H1 (cell line): ENCODE results near the gene DUS4L. TPM values are rescaled to one million over a fixed set of nuclear protein-coding genes. Genes with fewer than 3 reads are reported as not detected.
A peak's percentile ranks its signal among the peaks of the same experiment; 100 is the strongest.

ENCODE experiments used
- BACH1 ChIP-seq: IDR thresholded peaks from 2 replicates; pipeline ENCODE4 v1.6.1; 2012; ENCODE audit warnings: low read length, improper control_type of control experiment
- CBX5 ChIP-seq: fragments of 300-800, 300-1000 bp; sonication (generic); IDR thresholded peaks from 2 replicates; pipeline ENCODE4 v1.7.1; 2016; ENCODE audit warnings: antibody characterized with exemption, low read length, low read depth
- CEBPB ChIP-seq: IDR thresholded peaks from 2 replicates; pipeline ENCODE4 v1.6.1; 2012; ENCODE audit warnings: low read depth, low read length
- E2F6 ChIP-seq: IDR thresholded peaks from 2 replicates; pipeline ENCODE4 v1.6.1; 2012; ENCODE audit warnings: inconsistent platforms
- RNF2 ChIP-seq: fragments of 200-900, 300-1000 bp; sonication (generic); IDR thresholded peaks from 2 replicates; pipeline ENCODE4 v1.7.1; 2016; ENCODE audit warnings: borderline replicate concordance, low read depth, mild to moderate bottlenecking, antibody characterized with exemption, low read length; ENCODE audit not compliant: poor library complexity, severe bottlenecking; ENCODE audit errors: missing control alignments
- SIRT6 ChIP-seq: IDR thresholded peaks from one replicate; pipeline ENCODE4 v1.7.1; 2012; ENCODE audit warnings: low read length, inconsistent platforms
- SUZ12 ChIP-seq: fragments of 200-600 bp; sonication (generic); IDR thresholded peaks from 2 replicates; pipeline ENCODE4 v1.6.1; 2012; ENCODE audit warnings: mild to moderate bottlenecking, inconsistent platforms, low read length, moderate library complexity, mixed read lengths
- ZNF274 ChIP-seq: IDR thresholded peaks from 2 replicates; pipeline ENCODE4 v1.7.0; 2012; ENCODE audit warnings: low read length, borderline replicate concordance; ENCODE audit errors: extremely low read depth
- polyA plus RNA-seq, 7 experiments: library from polyadenylated mRNA; depleted of rRNA in 3 of 7; stranded (reverse) in 5 of 7; unstranded in 2 of 7; fragments of >200 nt in 5 of 7; fragments of 200-250 nt in 2 of 7; gene quantifications; 1 replicate in 5 of 7; 2 replicates in 1 of 7; 4 replicates in 1 of 7; pipeline versions ENCODE4 v1.2.1 to v1.2.3, GENCODE V29; 2011 to 2013; ENCODE audit warnings: missing spikeins in 2 of 7, mixed read lengths in 2 of 7
- total RNA-seq: library from RNA; stranded (reverse); fragmentation: NEBNext Ultra II Directional; extraction: Animal tissue kit (Norgen Biotek cat#: 25700); gene quantifications from 2 replicates; pipeline ENCODE4 v1.2.1, GENCODE V29; 2021
- TF ChIP-seq, protein P1 (sequence below): fragments of 300-600 bp; sonication (generic); IDR thresholded peaks from 2 replicates; pipeline ENCODE4 v1.7.1; 2012; ENCODE audit warnings: low read length, moderate library complexity, mild to moderate bottlenecking, inconsistent platforms; ENCODE audit not compliant: insufficient replicate concordance

The DUS4L gene
- total and polyA plus RNA-seq, 2 of the 8 experiments (the other 6 are each of a cell fraction or from before 2014, with no cell fraction given), result 6.1 to 11.5 TPM

DNA sequence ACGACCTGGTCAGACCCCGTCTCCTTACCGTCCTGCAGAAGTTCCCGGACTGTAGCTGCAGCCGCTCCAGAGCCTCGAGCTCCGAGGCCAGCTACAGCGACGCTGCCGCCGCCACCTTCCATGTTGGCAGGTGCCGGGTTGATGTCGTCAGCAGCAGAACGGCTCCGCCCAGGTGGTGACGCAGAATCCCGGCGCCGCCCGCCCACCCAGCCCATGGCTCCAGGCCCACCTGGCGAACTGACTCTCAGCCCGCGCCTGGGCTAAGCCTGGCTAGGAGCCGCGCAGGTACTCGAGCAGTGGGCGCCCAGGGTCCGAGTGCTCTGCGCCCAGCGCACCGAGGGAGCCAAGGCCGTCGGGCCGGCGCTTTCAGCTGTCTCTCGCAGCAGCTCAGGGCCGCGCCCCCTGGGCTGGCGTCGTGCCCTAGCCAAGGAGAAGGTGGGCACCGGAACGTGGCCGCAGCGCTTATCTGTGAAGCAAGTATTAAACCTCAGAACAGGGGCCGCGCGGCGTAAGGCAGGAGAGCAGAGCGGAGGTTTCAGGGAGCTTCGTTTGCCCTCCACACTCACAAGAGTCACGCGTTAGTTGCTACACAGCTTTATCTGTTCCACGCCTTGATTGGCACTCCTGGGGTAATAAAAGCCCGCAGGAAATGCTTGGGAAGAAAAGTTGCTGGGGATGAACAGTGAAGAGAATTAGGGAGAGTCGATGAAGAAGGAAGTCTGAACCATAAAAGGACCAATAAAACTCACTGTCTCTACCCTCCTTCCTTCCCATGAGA is at the start of gene DUS4L, which contains the start of gene COG5 (continued):
- TF ChIP-seq, protein P1, sequence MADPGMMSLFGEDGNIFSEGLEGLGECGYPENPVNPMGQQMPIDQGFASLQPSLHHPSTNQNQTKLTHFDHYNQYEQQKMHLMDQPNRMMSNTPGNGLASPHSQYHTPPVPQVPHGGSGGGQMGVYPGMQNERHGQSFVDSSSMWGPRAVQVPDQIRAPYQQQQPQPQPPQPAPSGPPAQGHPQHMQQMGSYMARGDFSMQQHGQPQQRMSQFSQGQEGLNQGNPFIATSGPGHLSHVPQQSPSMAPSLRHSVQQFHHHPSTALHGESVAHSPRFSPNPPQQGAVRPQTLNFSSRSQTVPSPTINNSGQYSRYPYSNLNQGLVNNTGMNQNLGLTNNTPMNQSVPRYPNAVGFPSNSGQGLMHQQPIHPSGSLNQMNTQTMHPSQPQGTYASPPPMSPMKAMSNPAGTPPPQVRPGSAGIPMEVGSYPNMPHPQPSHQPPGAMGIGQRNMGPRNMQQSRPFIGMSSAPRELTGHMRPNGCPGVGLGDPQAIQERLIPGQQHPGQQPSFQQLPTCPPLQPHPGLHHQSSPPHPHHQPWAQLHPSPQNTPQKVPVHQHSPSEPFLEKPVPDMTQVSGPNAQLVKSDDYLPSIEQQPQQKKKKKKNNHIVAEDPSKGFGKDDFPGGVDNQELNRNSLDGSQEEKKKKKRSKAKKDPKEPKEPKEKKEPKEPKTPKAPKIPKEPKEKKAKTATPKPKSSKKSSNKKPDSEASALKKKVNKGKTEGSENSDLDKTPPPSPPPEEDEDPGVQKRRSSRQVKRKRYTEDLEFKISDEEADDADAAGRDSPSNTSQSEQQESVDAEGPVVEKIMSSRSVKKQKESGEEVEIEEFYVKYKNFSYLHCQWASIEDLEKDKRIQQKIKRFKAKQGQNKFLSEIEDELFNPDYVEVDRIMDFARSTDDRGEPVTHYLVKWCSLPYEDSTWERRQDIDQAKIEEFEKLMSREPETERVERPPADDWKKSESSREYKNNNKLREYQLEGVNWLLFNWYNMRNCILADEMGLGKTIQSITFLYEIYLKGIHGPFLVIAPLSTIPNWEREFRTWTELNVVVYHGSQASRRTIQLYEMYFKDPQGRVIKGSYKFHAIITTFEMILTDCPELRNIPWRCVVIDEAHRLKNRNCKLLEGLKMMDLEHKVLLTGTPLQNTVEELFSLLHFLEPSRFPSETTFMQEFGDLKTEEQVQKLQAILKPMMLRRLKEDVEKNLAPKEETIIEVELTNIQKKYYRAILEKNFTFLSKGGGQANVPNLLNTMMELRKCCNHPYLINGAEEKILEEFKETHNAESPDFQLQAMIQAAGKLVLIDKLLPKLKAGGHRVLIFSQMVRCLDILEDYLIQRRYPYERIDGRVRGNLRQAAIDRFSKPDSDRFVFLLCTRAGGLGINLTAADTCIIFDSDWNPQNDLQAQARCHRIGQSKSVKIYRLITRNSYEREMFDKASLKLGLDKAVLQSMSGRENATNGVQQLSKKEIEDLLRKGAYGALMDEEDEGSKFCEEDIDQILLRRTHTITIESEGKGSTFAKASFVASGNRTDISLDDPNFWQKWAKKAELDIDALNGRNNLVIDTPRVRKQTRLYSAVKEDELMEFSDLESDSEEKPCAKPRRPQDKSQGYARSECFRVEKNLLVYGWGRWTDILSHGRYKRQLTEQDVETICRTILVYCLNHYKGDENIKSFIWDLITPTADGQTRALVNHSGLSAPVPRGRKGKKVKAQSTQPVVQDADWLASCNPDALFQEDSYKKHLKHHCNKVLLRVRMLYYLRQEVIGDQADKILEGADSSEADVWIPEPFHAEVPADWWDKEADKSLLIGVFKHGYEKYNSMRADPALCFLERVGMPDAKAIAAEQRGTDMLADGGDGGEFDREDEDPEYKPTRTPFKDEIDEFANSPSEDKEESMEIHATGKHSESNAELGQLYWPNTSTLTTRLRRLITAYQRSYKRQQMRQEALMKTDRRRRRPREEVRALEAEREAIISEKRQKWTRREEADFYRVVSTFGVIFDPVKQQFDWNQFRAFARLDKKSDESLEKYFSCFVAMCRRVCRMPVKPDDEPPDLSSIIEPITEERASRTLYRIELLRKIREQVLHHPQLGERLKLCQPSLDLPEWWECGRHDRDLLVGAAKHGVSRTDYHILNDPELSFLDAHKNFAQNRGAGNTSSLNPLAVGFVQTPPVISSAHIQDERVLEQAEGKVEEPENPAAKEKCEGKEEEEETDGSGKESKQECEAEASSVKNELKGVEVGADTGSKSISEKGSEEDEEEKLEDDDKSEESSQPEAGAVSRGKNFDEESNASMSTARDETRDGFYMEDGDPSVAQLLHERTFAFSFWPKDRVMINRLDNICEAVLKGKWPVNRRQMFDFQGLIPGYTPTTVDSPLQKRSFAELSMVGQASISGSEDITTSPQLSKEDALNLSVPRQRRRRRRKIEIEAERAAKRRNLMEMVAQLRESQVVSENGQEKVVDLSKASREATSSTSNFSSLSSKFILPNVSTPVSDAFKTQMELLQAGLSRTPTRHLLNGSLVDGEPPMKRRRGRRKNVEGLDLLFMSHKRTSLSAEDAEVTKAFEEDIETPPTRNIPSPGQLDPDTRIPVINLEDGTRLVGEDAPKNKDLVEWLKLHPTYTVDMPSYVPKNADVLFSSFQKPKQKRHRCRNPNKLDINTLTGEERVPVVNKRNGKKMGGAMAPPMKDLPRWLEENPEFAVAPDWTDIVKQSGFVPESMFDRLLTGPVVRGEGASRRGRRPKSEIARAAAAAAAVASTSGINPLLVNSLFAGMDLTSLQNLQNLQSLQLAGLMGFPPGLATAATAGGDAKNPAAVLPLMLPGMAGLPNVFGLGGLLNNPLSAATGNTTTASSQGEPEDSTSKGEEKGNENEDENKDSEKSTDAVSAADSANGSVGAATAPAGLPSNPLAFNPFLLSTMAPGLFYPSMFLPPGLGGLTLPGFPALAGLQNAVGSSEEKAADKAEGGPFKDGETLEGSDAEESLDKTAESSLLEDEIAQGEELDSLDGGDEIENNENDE, result no peak
- TF ChIP-seq RNF2 (no peak), E2F6 (peak; percentile 74; the same call in 1 of the 2 replicates), SIRT6 (no peak), BACH1 (no peak), SUZ12 (no peak), CBX5 (no peak), ZNF274 (no peak), CEBPB (0 out of 2 replicates have a peak, but pooled peaks have one; percentile 2)
